DMS79 treated with DMSO at 0.1 percent for 48 hours (cell line): ENCODE measurements around the gene ZRSR2.

ENCODE experiments used
- DNase-seq: peaks from one replicate; lab custom pipeline; 2025; lab: John Stamatoyannopoulos, UW

Gene ZRSR2

DNA sequence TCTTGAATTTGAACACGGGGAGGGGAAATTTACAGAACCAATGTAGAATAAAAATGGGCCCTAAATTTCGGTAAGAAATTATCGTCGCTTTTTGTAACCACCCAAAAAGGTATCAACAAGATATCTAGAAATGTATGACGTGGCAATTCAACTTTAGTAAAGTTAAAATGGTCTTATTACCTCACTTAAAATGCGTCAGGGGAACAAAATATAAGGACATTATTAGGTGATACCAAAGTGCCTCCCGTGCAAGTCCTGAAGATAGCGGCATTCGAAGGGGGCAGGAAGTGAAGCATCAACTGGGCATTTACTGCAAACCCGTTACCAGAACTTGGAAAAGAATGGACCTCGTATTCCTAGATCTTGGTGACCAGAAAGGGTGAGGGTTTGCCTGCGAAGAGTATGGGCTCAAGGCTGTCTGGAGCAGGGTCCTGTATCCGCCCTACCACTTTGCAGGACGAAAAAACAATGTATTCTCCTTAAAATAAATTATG is 63.3 kb downstream of the ZRSR2 start:
- DNase-seq: no peak

DNA sequence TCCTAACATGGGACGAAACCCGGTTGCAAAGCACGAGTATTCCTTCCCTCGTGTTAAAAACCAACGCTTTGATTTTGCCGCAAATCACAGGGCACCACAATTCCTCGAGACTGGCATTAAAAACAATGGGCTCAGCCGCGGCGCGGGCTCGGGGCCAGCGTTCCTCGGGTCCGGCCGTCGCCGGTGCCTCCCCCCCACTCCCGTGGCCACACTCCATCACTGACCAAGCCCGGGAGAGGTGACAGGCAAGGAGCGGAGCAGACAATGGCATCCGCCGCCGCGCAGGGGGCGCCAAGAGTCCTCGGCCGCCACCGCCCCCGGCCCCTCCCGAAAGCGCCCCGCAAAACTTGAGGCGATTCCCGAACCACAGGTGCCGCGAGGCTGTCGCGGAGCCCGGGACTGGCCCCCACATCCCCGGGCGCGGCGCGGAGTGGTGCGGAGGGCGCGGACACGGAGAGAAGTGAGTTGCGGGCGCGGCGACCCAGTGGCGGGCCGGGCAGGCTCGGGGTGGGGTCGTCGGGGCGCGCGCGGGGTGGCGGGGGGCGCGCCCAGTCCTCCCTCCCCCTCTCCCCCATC is 63.9 kb downstream of the ZRSR2 start:
- no peak for DNase-seq

DNA sequence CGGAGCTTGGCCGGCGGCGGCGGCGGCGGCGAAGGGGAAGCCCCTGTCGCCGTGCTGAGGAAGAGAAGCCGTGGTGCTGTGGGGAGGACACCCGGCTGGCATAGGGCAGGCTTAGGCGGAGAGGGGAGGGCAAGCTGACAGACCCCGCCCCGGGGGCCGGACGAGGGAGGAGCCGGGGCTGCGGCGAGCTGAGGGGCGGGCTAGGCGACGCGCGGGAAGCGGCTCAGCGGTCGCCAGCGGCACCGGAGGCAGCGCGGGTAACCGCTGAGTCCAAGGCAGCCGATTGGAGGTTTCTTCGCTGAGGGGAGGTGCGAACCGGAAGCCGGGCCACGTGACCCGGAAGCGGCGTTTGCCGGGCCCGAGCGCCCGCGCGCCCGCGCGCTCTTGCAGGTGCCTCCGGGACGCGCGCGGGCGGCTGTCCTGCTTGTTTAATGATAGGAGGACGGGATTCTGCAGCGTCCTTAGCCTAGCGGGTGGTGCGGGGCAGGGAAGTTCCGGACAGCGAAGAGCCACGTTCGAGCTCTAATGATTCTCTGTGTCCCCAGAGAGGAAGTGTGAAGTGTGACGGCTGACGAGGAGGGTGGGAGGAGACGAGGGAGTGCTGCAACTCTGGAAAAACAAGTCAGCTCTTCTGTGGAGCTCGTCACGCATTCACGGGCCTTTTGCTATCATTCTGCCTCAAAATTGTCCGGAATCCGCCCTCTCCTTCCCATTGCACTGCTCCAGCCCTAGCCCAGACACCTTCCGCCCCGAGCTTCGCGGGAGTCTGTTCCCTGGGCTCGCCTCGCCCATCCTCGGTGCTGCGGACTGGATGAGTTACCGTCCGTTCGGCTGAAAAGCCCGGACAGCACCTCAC is 64.7 kb downstream of the ZRSR2 start, which contains the start of gene AP1S2:
Gene AP1S2 (minus strand): TSS at position 102 of the 856 bp plus-strand sequence. CDS start 2,289 bp downstream, outside the sequence.
- DNase-seq: peak; percentile 68

DNA sequence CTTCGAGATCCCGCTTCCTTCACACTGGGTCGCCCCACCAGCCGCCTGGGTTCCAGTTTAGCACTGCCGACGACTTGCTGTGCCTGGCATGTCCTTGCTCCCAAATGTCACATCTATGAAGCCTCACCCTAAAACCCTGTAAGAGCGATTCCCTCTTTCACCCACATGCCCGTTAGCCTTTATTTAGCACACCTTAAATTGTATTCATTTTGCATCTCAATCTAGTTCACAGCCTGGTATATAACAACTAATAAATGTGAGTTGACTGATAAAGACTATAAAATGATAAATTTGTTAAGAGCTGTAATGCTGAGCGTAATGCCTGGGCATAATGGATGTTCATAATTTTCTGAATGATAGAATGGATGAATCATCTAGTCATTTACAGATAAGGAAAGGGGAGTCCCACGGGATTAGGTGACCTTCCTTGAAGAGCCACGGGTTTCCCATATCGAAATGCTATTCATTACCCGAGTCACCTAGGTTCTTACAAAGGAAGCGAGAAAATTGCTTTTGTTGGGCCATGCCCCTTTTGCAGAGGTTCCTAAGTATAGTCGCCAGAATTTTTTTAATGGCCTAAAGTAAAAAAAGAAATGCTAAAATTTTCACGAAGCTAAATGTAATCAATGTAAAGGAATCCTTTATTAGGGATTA is 65.4 kb downstream of the ZRSR2 start:
- no peak for DNase-seq

DNA sequence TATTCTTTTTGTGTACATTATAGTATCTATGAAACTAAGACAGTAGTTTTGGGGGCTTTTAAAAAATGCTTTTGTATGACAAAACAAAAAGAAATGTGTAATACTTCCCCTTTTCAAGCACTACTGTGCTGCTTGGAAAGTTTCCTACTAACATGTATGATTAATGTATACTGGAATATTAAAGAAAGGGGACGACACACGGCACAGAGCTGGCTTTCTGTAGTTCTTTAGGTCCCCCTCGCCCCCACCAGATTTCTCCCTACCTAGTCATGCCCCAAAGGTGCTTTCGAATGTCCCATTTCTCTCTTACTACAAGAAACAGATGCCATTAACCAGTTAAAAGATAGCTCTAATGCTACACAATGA is 65.9 kb downstream of the ZRSR2 start:
- no peak for DNase-seq

DNA sequence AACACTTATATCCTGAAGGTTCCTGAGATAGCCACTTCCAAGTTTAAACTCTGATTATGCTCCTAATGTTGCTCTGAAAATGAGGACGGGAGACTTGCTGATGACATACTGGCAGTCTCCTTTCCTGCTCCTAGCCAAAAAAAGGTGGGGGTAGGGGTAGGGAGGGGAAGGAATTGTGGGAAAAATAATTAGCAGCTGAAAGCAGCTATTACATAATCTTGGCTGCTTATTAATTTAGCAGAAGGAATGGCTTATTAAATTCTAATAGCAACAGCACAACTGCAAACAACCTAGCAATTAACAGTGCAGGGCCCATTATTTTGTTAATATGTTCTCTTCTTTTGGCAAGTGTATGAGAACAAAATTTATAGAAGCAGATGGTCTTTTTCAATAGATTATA is 66.4 kb downstream of the ZRSR2 start:
- DNase-seq: no peak

DNA sequence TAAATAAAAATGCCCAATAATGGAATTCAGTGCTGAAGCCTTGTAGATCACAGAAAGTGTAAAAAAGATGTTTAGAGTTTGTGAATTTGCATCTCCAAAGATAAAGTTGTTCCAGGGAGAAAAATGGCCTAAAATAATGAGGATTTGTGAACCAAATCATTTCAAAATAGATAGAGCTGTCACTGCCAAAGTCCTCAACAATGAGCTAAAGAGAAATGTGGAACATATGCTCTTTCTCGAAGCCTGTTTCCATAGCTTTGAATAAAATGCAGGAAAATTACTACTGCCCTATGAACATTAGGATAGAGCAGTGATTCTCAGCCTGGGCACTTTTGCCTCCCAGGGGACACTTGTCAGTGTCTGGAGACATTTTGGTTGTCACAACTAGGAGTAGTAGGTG is 67.8 kb downstream of the ZRSR2 start:
- no peak for DNase-seq

DNA sequence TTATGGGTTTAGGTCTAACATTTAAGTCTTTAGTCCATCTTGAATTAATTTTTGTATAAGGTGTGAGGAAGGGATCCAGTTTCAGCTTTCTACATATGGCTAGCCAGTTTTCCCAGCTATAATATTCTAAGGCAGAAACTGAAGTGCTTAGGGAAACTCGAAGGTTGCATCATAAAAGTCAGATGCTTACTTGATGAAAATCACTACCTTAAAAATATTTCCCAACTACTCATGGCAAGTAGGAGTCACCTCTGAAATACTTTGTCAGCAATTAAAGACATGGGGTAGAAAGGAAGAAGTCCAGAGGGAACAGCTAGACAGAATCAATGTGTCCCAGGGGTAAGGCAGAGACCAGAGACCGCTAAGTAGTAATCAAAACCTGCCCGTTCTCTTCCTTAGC is 70.6 kb downstream of the ZRSR2 start:
- no peak for DNase-seq

DNA sequence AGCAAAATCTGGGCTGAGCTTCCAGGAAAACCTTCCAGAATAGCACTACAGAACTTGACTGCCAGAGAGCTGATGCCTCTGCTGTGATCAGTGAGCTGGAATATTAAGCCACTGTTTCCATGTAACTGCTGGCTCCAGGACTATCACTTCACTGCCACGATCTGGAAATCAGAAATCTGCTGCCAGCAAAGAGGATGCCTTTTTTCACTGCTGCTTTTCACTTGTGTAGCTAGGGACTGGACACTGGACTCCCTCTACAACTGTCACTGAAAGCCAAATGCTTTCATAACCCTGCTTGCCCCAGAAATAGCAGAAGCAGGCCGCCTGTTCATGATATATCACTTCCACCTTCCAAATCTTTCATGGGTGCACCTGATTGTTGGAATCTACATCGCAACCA is 73.7 kb downstream of the ZRSR2 start:
- no peak for DNase-seq

DNA sequence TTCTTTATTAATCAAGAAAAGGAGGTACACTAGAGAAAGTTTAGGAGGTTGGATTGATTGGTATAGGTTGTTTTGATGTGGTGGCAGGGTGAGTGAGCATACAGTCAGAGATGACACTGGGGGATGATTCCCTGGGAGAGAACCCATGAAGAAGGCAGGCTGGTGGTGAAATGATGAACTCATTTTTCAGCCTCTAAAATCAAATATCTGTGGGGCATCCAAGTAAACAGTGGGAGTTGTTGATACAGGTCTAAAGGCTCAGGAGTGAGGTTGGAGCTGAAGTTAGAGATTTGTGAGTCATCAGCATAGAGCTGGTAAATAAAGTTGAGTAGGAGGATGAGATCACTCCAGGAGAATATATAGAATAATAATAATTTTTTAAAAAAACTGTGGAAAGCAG is 74.3 kb downstream of the ZRSR2 start:
- no peak for DNase-seq

DNA sequence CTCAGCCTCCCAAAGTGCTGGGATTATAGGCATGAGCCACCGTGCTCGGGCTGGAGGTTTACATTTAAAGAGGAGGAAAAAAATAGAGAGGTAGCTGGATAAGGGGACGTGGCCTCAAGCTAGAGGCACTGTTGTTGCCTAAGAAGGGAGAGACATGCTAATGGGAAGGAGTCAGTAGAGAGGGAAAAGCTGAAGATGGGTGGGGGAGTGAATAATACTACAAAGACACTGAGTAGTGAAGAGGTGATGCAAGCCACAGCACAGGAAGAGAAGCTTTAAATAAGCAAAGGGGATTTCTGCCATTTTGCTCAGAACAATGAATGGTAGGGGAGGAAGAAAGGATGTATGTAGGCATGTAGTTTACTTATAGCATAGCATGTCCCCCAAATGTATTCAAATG is 75.9 kb downstream of the ZRSR2 start:
- DNase-seq: no peak

DNA sequence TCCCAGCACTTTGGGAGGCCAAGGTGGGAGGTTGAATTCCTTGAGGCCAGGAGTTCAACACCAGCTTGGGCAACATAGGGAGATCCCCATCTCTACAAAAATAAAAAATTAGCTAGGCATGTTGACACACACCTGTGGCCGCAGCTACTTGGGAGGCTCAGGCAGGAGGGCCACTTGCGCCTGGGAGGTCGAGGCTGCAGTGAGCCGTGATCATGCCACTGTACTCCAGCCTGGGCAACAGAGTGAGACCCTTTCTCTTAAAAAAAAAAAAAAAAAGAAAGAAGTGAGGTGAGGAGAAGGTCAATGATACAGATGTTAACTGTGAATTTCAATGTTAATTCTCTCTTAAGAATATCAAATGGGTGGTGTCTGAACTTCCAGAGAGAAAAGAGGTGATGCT is 79.4 kb downstream of the ZRSR2 start:
- DNase-seq: no peak

DNA sequence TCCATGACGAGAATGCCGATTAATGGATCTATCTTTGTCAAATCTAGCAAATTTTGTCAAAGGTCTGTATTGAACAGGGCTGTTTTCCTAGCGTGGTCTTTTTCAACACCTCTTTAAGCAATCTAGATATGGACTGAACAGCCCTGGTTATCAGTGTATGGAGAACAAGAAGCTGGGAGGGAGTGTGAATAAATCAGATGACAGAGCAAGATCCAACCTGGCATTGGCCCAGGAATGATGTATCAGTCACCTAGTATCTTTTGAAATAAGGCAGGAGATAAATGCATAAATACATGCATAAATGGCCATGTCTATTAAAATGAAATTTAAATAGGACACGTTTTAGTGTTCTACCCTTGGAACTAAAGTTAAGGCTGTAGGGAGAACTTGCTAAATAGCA is 80.0 kb downstream of the ZRSR2 start:
- DNase-seq: no peak
